ENCODE measurements around the gene PPM1E.
A peak's percentile ranks its signal among the peaks of the same experiment; 100 is the strongest.
"Not testable (repeated sequence)": the region's sequence is repeated elsewhere in the genome, so short reads cannot be mapped to it uniquely, and the experiment has no call there.

PPM1E gene

DNA sequence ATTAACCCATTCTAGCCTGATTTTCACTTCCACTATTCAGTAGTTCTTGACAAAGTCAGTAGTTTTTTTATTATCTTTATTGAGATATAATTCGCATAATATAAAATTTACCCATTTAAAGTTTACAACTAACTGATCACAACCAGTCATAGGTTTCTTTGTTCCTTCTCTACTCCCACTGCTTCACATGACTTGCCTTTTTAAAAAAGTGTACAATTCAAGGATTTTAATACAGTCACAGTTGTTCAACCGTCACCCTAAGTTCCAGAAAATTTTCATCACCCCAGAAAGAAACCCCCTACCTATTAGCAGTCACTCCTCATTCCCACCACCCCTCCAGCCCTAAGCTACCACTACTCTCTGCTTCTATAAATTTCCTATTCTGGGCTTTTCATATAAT lies 188.5 kb downstream of the PPM1E start:
- no peak for DNase-seq

DNA sequence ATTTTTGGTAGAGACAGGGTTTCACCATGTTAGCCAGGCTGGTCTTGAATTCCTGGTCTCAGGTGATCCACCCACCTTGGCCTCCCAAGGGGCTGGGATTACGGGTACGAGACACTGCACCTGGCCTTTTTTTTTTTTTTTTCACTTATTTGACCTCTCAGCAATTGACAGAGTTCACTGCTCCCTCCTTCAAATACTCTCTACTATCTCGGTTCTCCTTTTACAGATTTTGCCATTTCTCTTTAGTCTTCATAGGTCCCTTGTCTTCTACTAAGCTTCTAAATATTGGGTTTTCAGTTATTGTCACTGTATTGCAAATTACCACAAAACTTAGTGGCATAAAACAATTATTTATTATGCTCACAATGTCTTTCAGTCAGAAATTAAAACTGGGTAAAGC lies 191.8 kb downstream of the PPM1E start:
- no peak for DNase-seq

DNA sequence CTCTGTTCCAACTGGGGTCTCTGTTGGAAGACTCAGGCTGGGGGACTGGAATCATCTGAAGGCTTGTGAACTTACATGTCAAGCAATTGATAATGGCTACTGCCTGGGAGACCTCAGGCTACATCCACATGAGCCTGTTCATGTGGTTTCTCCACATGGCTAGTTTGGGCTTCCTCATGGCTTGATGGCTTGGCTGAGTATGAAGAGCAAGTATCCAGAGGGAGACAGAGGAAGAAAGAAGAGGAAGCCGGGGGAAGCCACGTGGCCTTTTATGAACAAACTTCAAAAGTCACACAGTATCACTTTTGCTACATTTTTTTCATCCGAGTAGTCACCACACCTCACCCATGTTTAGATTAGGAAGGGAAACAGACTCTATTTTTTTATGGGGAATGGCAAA lies 192.2 kb downstream of the PPM1E start:
- no peak for DNase-seq

DNA sequence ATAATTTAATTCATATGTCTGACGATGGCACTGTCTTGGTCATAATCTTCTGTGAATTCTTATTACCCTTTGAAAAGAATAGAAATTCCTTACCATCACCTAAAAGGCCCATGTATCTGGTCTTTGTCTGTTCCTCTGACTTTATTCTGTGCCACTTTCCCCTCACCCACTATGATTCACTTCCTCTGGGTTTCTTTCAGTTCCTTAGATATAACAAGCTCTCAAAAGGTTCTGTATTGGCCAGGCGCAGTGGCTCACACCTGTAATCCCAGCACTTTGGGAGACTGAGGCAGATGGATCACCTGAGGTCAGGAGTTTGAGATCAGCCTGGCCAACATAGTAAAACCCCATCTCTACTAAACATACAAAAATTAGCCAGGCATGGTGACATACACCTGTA lies 198.7 kb downstream of the PPM1E start:
- DNase-seq: not testable (repeated sequence)

DNA sequence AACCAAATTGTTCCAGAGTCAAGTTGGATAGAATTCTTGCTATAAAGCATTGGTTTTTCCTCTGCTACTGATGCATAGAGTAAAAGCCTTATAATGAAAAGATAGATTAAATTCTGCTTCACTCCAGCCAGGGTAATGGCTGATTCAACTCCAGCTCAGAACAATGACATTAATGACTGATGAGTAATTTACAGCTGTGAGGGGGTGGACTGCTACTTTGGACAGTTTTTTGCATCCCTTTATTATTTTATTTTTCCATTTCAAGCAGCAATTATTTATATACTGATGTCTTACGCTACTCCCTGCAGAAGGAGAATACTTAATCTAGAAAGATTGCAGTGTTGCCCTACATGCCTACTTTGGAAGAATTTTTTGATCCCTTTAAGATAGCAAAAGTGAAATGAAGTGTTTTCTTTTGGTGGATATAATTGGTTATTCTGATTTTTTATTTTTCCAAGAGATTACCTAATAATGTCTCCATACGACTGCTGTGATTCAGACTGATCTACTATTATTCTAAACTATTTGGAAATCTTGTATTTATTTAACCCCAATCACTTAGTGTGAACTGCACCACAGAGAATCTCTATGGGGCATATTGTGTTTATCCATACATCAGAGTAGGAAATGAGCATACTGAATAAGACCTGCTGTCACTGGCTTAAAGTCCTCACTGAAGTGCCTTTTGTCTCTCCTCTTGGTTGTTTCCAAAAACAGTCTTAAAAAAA lies 201.5 kb downstream of the PPM1E start:
- DNase-seq: no peak

DNA sequence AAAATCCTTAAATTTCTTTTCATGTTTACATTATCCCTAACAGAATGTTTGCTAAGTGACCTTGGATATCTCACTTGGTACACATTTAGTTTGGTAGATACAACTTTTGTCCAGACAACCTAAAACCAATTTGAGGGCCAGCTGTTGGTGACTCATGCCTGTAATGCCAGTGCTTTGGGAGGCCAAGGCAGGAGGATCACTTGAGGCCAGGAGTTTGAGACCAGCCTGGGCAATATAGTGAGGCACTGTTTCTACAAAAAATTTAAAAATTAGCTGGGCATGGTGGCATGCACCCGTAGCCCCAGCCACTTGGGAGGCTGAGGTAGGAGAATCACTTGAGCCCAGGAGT lies 202.0 kb downstream of the PPM1E start:
- not testable (repeated sequence) for DNase-seq

DNA sequence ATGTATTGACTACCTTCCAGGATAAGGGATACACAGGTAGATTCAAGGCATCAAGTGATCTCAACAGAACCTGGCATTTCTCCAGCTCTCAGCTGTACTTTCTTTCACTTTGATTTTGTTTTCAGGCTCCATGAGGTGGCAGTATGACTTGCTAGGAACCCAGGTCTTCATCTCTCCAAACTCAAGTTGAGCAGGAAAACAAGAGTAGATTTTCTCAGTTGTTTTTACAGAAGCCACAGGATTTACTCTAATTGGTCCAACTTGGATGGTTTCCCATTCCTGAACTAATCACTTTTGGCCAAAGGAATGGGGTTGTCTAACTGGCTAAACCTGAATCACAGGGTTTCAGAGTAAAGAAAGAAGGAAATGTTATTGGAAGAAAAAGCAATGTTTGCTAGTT lies 204.4 kb downstream of the PPM1E start:
- DNase-seq: peak in 1 of 58 donors; percentile 33

DNA sequence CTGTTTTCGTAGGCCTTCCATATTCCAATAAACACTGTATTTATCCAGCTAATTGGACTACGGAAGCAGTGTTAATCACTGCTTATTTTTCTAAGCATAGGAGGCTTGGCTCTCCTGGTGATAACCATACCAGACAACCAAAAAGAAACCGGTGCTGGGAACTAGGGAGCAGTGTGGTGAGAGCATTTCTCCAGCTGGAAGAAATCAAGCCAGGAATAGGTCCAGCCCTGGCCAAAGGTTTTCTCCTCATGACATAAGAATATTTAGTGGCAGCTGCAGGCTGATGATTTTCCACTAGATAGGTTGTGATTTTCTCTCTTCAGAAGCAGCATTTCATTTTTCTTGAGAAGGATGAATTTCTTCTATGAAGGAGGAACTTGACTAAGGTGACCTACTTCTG lies 209.6 kb downstream of the PPM1E start:
- DNase-seq: peak in 1 of 58 donors; percentile 6

DNA sequence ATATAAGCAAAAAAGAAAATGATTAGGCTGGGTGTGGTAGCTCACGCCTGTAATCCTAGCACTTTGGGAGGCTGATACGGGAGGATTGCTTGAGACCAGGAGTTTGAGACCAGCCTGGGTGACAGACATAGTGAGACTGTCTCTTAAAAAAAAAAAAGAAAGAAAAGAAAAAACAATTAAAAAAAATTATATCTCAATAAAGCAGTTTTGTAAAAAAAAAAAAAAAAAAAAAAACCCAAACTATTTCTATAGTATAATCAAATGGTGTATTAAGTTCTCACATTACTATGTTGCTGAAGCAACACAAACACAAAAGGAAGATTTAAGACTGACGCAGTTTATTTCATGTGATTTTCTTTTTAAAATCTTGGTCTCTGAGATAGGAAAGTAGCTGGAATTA lies 210.6 kb downstream of the PPM1E start:
- DNase-seq: no peak

DNA sequence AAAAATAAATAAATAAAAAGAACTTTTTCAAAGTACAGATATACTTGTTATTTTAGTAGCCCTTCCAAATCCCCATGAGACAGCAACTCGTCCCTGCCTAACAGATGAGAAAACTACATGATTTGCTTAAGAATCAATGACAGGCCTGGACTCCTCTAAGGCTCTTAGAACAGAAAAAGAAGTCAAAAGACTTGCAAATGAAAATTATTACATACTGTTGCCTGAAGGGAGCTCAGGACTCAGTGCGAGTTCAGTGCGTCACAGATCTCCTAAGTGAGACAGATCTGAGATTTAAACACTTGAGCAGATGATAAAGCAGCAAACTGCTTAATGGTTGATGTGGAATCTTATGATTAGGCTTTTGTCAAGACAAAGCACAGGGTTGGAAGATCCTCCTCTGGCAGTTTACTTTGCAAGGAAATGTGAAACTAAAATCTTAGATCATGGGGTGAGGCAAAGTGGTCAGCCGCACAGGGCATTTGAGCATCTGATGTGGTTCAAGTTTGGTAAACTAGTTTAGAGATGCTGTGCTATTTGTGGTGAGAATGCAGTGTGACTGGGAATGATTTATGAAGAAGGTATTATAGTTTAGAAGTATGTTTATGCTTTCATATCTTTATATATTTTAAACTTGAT lies 212.9 kb downstream of the PPM1E start:
- DNase-seq: no peak

DNA sequence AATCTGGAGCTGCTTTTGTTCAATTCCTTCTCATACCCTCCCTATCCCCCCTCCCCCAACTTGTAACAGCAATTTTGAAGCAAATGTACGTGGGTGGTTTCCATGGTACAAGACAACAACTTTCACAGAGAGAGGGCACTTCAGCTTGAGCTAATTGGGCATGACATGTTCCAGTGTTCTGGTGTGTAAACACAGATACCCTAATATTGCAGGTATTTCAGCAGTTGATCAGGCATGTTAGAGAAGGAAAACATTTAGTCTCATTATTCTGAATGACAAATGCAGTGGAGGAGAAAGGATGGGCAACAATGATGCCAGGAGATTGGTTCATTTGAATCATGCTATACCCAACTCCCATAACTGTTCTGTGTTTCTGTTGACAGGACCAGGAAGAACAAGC lies 213.5 kb downstream of the PPM1E start:
- DNase-seq: no peak

DNA sequence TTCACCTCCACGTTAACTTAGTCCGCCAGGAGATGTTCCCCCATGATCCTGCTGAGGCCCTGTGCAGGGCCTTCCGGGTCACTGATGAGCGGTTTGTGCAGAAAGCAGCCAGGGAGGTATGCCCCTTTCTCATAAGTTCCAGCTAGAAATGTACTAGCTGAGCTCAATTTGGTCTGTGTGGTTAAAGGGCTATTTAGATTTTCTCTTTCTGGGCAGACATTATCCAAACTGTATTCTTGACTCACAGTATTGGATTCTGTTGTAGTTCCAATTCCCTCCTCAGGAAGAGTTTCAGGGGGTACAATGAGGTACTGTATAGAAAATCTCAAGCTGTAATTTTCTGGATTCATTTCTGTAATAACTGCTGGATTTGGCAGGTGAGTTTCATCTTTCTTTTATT lies 214.0 kb downstream of the PPM1E start:
- no peak for DNase-seq

DNA sequence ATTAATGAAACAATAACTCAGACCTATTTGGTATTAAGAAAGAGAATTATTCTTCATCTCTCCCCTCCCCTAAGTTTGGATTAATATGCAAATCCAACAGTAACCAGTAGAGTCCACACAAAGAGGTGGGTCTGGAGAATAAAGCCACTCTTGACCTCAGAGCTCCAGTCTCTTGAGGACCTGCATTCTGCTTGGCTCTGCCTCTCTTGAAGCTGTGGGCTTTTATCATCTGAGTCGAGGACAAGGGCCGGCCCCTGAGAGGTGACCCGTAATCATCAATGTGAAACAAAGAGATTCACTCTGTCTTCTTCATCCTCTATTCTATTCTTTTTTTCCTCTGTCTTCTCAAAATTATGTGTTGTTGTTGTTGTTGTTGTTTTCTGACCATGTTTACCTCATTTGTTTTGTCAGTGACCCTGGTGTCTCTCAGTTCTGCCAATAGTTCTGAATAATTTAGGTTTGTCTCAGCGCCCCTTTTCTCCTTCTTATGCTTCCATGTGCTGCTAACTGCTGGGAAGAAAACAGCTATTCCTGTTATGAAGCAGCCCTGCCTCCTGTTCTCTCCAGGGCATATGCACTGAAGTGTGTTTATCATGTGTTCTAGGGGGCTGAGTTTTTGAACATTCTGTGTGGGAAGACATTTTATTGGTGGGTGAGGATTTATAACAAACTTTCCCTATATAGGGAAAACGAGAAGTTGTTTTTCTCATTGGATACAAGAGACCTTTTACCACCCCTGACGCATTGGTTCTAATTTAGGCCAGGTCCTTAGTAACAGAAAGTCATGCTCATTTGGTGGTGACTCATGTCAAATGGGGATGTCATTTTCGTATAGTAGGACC lies 215.2 kb downstream of the PPM1E start:
- DNase-seq: no peak

DNA sequence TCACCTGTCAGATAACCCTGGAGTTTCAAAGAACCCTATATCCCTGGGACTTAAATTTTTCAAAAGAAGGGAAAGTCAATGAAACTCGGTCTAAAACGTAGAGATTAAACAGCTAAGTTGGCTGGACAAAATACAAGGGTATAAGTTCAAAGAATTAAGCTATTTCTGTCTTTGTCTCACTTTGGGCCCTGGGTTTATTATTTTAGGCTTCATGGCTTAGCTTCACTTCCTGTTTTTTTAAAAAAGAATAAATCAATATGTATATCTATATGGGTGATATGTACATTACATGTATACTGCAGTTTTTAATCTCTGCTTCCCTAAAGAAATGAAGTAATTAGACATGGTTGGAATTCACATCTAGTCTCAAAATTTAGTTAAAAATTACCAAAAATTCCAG lies 218.7 kb downstream of the PPM1E start:
- no peak for DNase-seq

DNA sequence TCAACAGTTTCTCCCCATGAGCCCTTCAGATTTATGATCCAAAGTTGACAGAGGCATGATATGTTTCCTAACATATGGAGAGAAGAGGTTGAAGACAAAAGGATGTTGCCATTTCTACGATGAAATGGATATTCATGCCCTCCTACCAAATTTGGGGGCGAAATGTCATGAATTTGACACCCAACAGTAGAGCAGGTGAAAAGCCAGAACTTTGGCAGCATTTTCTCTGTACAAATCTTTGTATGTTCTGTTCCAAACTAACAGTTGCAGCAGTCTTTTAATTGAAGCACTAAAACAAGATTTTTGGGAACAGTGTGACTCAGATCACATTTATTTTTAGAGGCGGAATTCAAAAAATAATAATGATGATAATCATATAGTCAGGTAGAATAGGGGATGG lies 220.9 kb downstream of the PPM1E start:
- no peak for DNase-seq

DNA sequence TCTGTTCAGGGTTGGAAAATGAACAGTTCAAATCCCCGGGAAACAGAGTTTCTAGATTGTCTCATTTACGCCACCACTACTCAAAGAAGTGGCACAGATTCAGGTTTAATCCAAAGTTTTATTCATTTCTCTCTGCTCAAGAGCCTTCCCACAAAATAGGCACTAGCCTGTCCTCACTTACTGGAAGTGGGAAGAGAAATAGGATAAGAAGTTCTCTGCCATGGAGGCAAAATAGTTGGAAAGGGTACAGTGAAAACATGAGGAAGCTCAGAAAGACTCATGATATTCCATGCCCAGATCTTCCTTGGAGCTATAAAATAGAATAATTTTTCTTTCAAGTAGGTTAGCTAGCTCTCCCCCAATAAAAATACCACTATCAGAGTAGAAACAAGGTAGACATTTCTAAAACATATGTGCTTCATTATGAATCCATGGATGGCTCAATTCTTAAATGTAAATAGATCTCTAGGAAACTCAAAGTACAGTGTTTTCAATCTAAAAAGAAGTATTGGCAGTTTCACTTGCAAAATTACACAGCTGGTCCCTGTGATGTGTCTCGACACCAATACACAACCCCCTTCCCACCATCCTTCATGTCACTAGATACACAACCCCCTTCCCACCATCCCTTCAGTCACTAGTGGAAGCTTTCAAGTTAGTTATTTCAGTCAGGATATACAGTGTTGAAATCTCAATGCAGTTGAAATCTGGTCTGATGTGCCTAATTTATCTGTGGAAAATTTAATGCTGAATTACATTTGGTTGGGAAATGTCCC lies 225.2 kb downstream of the PPM1E start:
- no peak for DNase-seq

DNA sequence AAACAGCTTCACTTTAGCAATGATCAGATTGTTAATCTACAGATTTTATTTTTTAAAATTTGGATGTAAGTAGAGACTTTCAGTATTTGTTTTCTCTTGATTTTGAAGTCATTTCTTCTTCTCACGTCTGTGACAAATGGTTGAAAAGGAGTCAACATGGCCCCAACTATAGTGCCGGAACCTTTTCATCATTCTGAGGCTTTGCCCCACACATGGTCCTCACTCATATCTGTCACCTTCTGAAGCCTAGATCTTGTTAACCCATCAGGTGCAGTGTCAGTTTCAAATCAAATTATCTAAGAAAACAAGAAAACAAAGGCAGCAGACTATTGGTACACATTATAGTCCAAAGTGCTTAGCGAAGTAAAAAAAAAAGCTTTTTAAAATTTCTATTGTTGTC lies 227.0 kb downstream of the PPM1E start:
- DNase-seq: no peak

DNA sequence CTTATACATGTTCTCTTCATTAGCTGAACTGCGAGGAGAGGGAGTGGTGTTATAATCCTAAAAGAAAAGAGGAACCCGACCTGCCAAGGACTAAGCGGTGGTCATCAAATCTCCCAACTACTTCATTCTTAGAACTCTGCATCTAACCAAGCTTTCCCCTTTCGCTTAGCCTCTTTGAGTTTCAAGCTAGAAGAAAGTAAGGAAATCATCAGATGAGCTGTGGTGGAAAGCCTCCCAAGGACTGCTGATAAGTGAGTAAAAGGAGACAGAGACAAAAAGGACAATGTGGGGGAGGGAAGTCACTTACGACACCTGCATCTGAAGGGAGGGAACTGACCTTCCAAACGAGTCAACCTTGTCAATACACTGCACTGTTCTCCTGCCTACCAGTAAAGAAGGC lies 229.7 kb downstream of the PPM1E start:
- DNase-seq: no peak

DNA sequence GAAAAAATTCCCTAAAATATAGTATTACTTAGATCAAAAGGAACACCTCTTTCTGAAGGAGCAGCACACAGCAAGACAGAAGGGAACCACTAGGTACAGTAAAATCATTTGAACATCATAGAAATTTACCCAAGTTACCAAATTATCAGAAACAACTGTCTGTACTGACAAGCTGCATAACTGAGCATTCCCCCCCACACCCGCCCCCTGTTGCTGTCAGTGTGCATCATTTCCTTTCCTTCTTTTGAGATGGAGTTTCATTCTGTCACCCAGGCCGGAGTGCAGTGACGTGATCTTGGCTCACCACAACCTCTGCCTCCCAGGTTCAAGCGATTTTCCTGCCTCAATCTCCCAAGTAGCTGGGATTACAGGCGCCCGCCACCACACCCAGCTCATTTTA lies 230.3 kb downstream of the PPM1E start:
- DNase-seq: no peak

DNA sequence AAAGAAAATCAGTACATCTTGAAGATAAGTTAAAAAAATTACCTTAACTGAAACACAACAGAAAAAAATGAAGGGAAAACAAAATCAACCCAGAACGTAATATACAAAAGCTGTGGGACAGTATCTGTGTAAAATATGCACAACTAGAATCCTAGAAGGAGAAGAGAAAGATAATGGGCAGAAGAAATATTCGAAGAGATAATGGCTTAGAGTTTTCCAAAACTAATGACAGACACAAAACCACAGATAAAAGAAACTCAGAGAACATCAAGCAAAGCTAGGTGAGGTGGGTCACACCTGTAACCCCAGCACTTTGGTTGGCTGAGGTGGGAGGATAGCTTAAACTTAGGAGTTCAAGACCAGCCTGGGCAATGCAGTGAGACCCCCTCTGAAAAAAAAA lies 234.0 kb downstream of the PPM1E start:
- DNase-seq: no peak

DNA sequence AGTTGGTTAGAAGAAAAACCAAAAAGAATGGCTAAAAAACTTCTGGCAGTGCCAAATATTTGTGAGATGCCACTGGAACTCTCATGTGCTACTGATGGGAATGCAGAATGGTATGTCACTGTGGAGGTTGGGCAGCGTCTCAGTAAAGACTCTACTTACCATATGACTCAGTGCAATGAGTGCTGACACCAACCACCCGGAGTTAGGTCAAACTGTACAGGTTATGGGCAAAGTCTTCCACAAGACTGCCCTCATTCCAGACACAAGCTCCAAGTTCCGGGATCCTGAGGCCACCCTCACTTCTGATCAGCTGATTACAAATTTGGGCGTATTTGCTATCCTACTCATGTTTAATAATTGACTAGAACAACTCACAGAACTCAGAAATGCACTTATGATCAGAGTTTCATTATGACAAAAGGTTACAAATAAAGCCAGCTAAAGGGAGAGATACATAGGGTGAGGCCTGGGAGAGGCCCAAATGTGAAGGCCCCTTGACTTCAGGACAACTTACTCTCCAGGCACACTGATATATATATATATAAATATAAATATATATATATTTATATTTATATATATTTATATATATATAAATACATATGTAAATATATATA lies 236.2 kb downstream of the PPM1E start:
- no peak for DNase-seq

Data from anterior cingulate cortex (tissue), 58 donors.